B cell (primary cell): ENCODE data around the gene LUM. TPM values are rescaled to one million over a fixed set of nuclear protein-coding genes. Genes with fewer than 3 reads are reported as not detected.
"Not testable (repeated sequence)": the region's sequence is repeated elsewhere in the genome, so short reads cannot be mapped to it uniquely, and the experiment has no call there.

Experiments
- ATAC-seq: fragments of 200-7000 bp; cut with Tn5 transposase; one replicate; pipeline ENCODE4 v1.10.0; 2021; ENCODE audit warnings: low read depth, mild to moderate bottlenecking, moderate number of reproducible peaks, moderate library complexity
- CTCF ChIA-PET: fragments of 350-600 bp; sonication (Branson Sonifier 250); formaldehyde crosslinking; loops from one replicate; lab custom pipeline; 2021; ENCODE audit warnings: antibody characterized with exemption, inconsistent platforms; lab: Charles Lee
- POLR2A ChIA-PET: fragments of 350-600 bp; sonication (Branson Sonifier 250); formaldehyde crosslinking; loops from one replicate; lab custom pipeline; 2021; ENCODE audit warnings: antibody characterized with exemption; lab: Charles Lee
- DNase-seq: peaks from one replicate; pipeline ENCODE4 v3.0.0; 2013
- H2AFZ ChIP-seq: 2 replicates; pipeline ENCODE4 v1.6.1; 2012; ENCODE audit warnings: mild to moderate bottlenecking, low read depth, low read length; ENCODE audit not compliant: insufficient read depth, poor library complexity, severe bottlenecking
- H3K27ac ChIP-seq, 2 donors: 1 replicate in 1 of 2; 2 replicates in 1 of 2; pipeline ENCODE4 v1.5.1; 2012 to 2013; ENCODE audit warnings: low read length in 2 of 2, mild to moderate bottlenecking in 2 of 2, moderate library complexity in 1 of 2
- H3K27me3 ChIP-seq, 4 experiments: fragments of 200-600 bp in 1 of 4; sonication (generic) in 1 of 4; replicated peaks in 1 of 4; 1 replicate in 2 of 4; 2 replicates in 2 of 4; pipeline versions ENCODE4 v1.6.1 to v1.7.0; 2013 to 2016; ENCODE audit warnings: low read length in 3 of 4, mild to moderate bottlenecking in 2 of 4, mixed read lengths in 1 of 4, moderate library complexity in 1 of 4; ENCODE audit not compliant: insufficient read depth in 4 of 4, control insufficient read depth in 3 of 4; ENCODE audit errors: control extremely low read depth in 1 of 4
- H3K36me3 ChIP-seq, 2 experiments: replicated peaks in 1 of 2; 1 replicate in 1 of 2; 2 replicates in 1 of 2; pipeline versions ENCODE4 v1.6.1 to v1.7.1; 2013; ENCODE audit warnings: low read length in 1 of 2; ENCODE audit not compliant: insufficient read depth in 2 of 2, control insufficient read depth in 1 of 2; ENCODE audit errors: control extremely low read depth in 1 of 2, extremely low read depth in 1 of 2
- H3K4me1 ChIP-seq, 2 donors: fragments of 200-600 bp in 1 of 2; sonication (generic) in 1 of 2; 1 replicate in 1 of 2; 2 replicates in 1 of 2; pipeline versions ENCODE4 v1.5.1 to v1.6.1; 2013 to 2017; ENCODE audit warnings: low read length in 2 of 2; ENCODE audit not compliant: control insufficient read depth in 2 of 2, insufficient read depth in 2 of 2
- H3K4me2 ChIP-seq: replicated peaks from 2 replicates; pipeline ENCODE3; 2012; ENCODE audit warnings: mild to moderate bottlenecking, low read depth, low read length; ENCODE audit not compliant: poor library complexity, severe bottlenecking
- H3K4me3 ChIP-seq, 5 experiments: fragments of 200-600 bp in 1 of 5; sonication (generic) in 1 of 5; 1 replicate in 3 of 5; 2 replicates in 2 of 5; pipeline versions ENCODE4 v1.5.1 to v1.7.0; 2011 to 2016; ENCODE audit warnings: low read length in 4 of 5, mild to moderate bottlenecking in 4 of 5, low read depth in 2 of 5, control low read depth in 1 of 5, moderate library complexity in 1 of 5; ENCODE audit not compliant: insufficient read depth in 1 of 5; ENCODE audit errors: control extremely low read depth in 1 of 5, extremely low read depth in 1 of 5
- H3K79me2 ChIP-seq: fragments of 200-600 bp; sonication (generic); one replicate; pipeline ENCODE4 v1.6.0; 2016; ENCODE audit warnings: low read length; ENCODE audit not compliant: control insufficient read depth, insufficient read depth
- H3K9ac ChIP-seq: fragments of 200-600 bp; sonication (generic); 2 replicates; pipeline ENCODE4 v1.6.1; 2017; ENCODE audit warnings: mild to moderate bottlenecking, low read length, moderate library complexity
- H3K9me3 ChIP-seq, 3 donors: one replicate each; pipeline versions ENCODE4 v1.6.1 to v1.7.1; 2013; ENCODE audit warnings: low read length in 2 of 3; ENCODE audit not compliant: control insufficient read depth in 2 of 3, insufficient read depth in 1 of 3; ENCODE audit errors: control extremely low read depth in 1 of 3
- H4K20me1 ChIP-seq: 2 replicates; pipeline ENCODE4 v1.6.0; 2012; ENCODE audit warnings: mild to moderate bottlenecking, low read length; ENCODE audit not compliant: insufficient read depth, control insufficient read depth, poor library complexity, severe bottlenecking
- H3K27ac Mint-ChIP-seq: one replicate; pipeline ENCODE4 v1.8.0; 2021; ENCODE audit warnings: mixed read lengths
- H3K27me3 Mint-ChIP-seq: one replicate; pipeline ENCODE4 v1.8.0; 2021; ENCODE audit warnings: mixed read lengths
- H3K4me1 Mint-ChIP-seq: one replicate; pipeline ENCODE4 v1.8.0; 2021; ENCODE audit warnings: mixed read lengths
- H3K4me3 Mint-ChIP-seq: one replicate; pipeline ENCODE4 v1.8.0; 2021; ENCODE audit warnings: mixed read lengths
- H3K9me3 Mint-ChIP-seq: one replicate; pipeline ENCODE4 v1.8.0; 2022; ENCODE audit warnings: mixed read lengths; ENCODE audit not compliant: insufficient read depth
- CTCF ChIP-seq: fragments of 200-600 bp; IDR thresholded peaks from one replicate; pipeline ENCODE4 v1.8.0; 2022; ENCODE audit warnings: antibody characterized with exemption, mild to moderate bottlenecking
- EZH2 ChIP-seq: IDR thresholded peaks from 2 replicates; pipeline ENCODE4 v1.6.1; 2012; ENCODE audit warnings: borderline replicate concordance, low read depth, mild to moderate bottlenecking, moderate library complexity, low read length; ENCODE audit not compliant: insufficient read depth, poor library complexity, severe bottlenecking
- WGBS: methylation state at CpG from one replicate; pipeline ENCODE4 v1.1.5; 2013; ENCODE audit warnings: missing lambda C conversion rate; ENCODE audit not compliant: insufficient coverage; 5-methylcytosine and 5-hydroxymethylcytosine counted together
- intact Hi-C: fragments of 100-400 bp; cut with micrococcal nuclease; formaldehyde crosslinking; loops from one replicate; pipeline ENCODE4 v1.10.0; 2022
- polyA plus RNA-seq: library from polyadenylated mRNA; depleted of rRNA; stranded (reverse); fragments of >200 nt; gene quantifications from 2 replicates; pipeline ENCODE4 v1.2.3, GENCODE V29; 2012
- total RNA-seq, 2 donors: library from RNA; stranded (reverse); fragments of 120-200 nt in 1 of 2; gene quantifications; 1 replicate in 1 of 2; 2 replicates in 1 of 2; pipeline versions ENCODE4 v1.2.3 to v1.2.4, GENCODE V29; 2013 to 2022

The LUM gene
- total and polyA plus RNA-seq, 2 donors (not counting 1 experiment from before 2014, with no cell fraction given) = not detected

- no peaks in the 10 kb centered on the region for H3K36me3 ChIP-seq
- POLR2A ChIA-PET = no interaction called here
Observed at GRCh38 chr12:91091916-91092715, 19.2 kb downstream of the LUM start.

GRCh38 chr12:91089953-91090352 is 21.3 kb downstream of the LUM start:
- H3K27ac ChIP-seq, H4K20me1 ChIP-seq, intact Hi-C loops, H2AFZ ChIP-seq, CTCF ChIA-PET, H3K4me2 ChIP-seq, H3K9ac ChIP-seq, H3K4me3 ChIP-seq, ATAC-seq, H3K4me3 Mint-ChIP-seq, H3K27ac Mint-ChIP-seq, H3K9me3 Mint-ChIP-seq, POLR2A ChIA-PET, H3K4me1 Mint-ChIP-seq, H3K9me3 ChIP-seq, H3K79me2 ChIP-seq, H3K27me3 Mint-ChIP-seq, DNase-seq, H3K27me3 ChIP-seq, H3K36me3 ChIP-seq, H3K4me1 ChIP-seq: not testable (repeated sequence)
- WGBS = 100% methylated on average over 1 of the region's 2 CpGs

More at GRCh38 chr12:91091916-91092715, 19.2 kb downstream of the LUM start:
- no peaks in the 10 kb centered on the region for H3K27me3 ChIP-seq
- no peak overlapping the region for H3K4me3 ChIP-seq
- no peaks in the 10 kb centered on the region for H4K20me1 ChIP-seq
- CTCF ChIA-PET = interaction anchor here (1.2 kb wide), 1 partner anchor 14 kb away, joined by 3 read pairs; no protein-coding TSS in a partner anchor
- H3K4me1 Mint-ChIP-seq = no peaks in the 10 kb centered on the region
- DNase-seq (no peak), ATAC-seq (no peak)
- no peak overlapping the region for H3K27ac ChIP-seq
- no peaks in the 10 kb centered on the region for H3K4me1 ChIP-seq
- no peaks in the 10 kb centered on the region for H3K27me3 Mint-ChIP-seq
- H3K9me3 Mint-ChIP-seq = peaks cover 2% of the 10 kb centered on the region
- intact Hi-C loops = no loop called here
- H3K79me2 ChIP-seq = no peaks in the 10 kb centered on the region
- H3K4me3 Mint-ChIP-seq = no peak overlapping the region
- H3K27ac Mint-ChIP-seq = no peak overlapping the region
- H2AFZ ChIP-seq = no peak overlapping the region
- no peak overlapping the region for H3K4me2 ChIP-seq
- WGBS = 100% methylated on average over 2 of the region's 6 CpGs
- H3K9ac ChIP-seq = no peak overlapping the region
- peaks cover 0 to 5% (median 4%) of the 10 kb centered on the region in 3 donors for H3K9me3 ChIP-seq
- TF ChIP-seq EZH2 = no peak
- TF ChIP-seq CTCF = no peak
